A673 (cell line): ENCODE results near the gene BTG1. TPM values are rescaled to one million over a fixed set of nuclear protein-coding genes. Genes with fewer than 3 reads are reported as not detected.
A peak's percentile ranks its signal among the peaks of the same experiment; 100 is the strongest.

Experiments used
- BruUV-seq: library from RNA; stranded (reverse); fragments of 400-500 nt; replicated peaks from 2 replicates; lab custom pipeline; 2021; lab: Mats Ljungman, UMichigan
- CTCF ChIA-PET: fragments of 300-600 bp; sonication (Branson Sonifier 250); formaldehyde crosslinking; loops from one replicate; lab custom pipeline; 2022; ENCODE audit warnings: antibody characterized with exemption; lab: Charles Lee
- POLR2A ChIA-PET: fragments of 300-600 bp; sonication (Branson Sonifier 250); formaldehyde crosslinking; loops from one replicate; lab custom pipeline; 2022; ENCODE audit warnings: antibody characterized with exemption; ENCODE audit not compliant: low non-redundant PET; lab: Charles Lee
- DNase-seq: peaks from one replicate; pipeline ENCODE4 v3.0.0-alpha.2; 2015; ENCODE audit warnings: low spot score
- H3K27ac ChIP-seq: fragments of 200-600 bp; sonication (generic); 2 replicates; pipeline ENCODE4 v1.5.1; 2016; ENCODE audit warnings: mixed run types, low read depth, mild to moderate bottlenecking, mixed read lengths, antibody characterized with exemption, low read length; ENCODE audit not compliant: poor library complexity, severe bottlenecking
- H3K27me3 ChIP-seq: fragments of 200-600 bp; sonication (generic); replicated peaks from 2 replicates; pipeline ENCODE4 v1.6.1; 2017; ENCODE audit warnings: mixed run types, low read depth, mild to moderate bottlenecking, mixed read lengths, antibody characterized with exemption, low read length; ENCODE audit not compliant: insufficient read depth, poor library complexity
- H3K36me3 ChIP-seq: fragments of 200-600 bp; sonication (generic); 2 replicates; pipeline ENCODE4 v1.6.1; 2016; ENCODE audit warnings: mixed run types, mild to moderate bottlenecking, mixed read lengths, antibody characterized with exemption, low read length; ENCODE audit not compliant: insufficient read depth, poor library complexity, severe bottlenecking
- H3K4me1 ChIP-seq: fragments of 200-600 bp; sonication (generic); 2 replicates; pipeline ENCODE4 v1.6.1; 2017; ENCODE audit warnings: mixed run types, mild to moderate bottlenecking, mixed read lengths, antibody characterized with exemption, low read length; ENCODE audit not compliant: insufficient read depth, poor library complexity, severe bottlenecking
- H3K4me3 ChIP-seq: fragments of 200-600 bp; sonication (generic); 2 replicates; pipeline ENCODE4 v1.5.1; 2016; ENCODE audit warnings: low read depth, mixed run types, mild to moderate bottlenecking, mixed read lengths, low read length; ENCODE audit not compliant: poor library complexity, severe bottlenecking
- H3K9me3 ChIP-seq: fragments of 200-600 bp; sonication (generic); 2 replicates; pipeline ENCODE4 v1.6.1; 2016; ENCODE audit warnings: mixed run types, low read depth, mild to moderate bottlenecking, mixed read lengths, antibody characterized with exemption, low read length; ENCODE audit not compliant: poor library complexity, severe bottlenecking
- CTCF ChIP-seq: fragments of 300-800, 200-600 bp; sonication (generic); conservative IDR thresholded peaks from 2 replicates; pipeline ENCODE4 v1.5.1; 2017; ENCODE audit warnings: low read depth, mild to moderate bottlenecking, antibody characterized with exemption, low read length, moderate library complexity, mixed read lengths
- EZH2 ChIP-seq: fragments of 200-600 bp; sonication (generic); IDR thresholded peaks from 2 replicates; pipeline ENCODE4 v1.6.1; 2017; ENCODE audit warnings: borderline replicate concordance, low read depth, mild to moderate bottlenecking, mixed read lengths, antibody characterized with exemption, low read length; ENCODE audit not compliant: poor library complexity, severe bottlenecking
- intact Hi-C: fragments of 100-400 bp; cut with micrococcal nuclease; formaldehyde crosslinking; loops from one replicate; pipeline ENCODE4 v1.10.0; 2022; ENCODE audit not compliant: unreplicated experiment
- total RNA-seq: library from RNA; stranded (reverse); gene quantifications from 2 replicates; pipeline ENCODE4 v1.2.3, GENCODE V29; 2021

BTG1 gene
- total RNA-seq, 1 experiment from 2014 or later, result 18.0 TPM

- no TSS peak for BruUV-seq
- ChIA-PET POLR2A (interaction anchor here (0.6 to 1.2 kb wide), 6 partner anchors 10 to 334 kb away, joined by 3 to 19 read pairs (median 6); no protein-coding TSS in a partner anchor), CTCF (interaction anchor here (0.7 to 1.0 kb wide), 2 partner anchors 10 to 764 kb away, joined by 3 to 5 read pairs; no protein-coding TSS in a partner anchor)
- TF ChIP-seq CTCF, result no peak
- no peak for TF ChIP-seq EZH2
- Histone ChIP-seq H3K4me1 (peaks cover 28% of the 10 kb centered on the region), H3K27me3 (no peaks in the 10 kb centered on the region), H3K4me3 (peak overlapping the region; percentile 96), H3K36me3 (peaks cover 23% of the 10 kb centered on the region), H3K9me3 (no peaks in the 10 kb centered on the region), H3K27ac (peak overlapping the region; percentile 74)
- intact Hi-C loops, result loop anchor here (2.0 kb wide), 2 partner anchors 62 to 424 kb away; no protein-coding TSS in a partner anchor
- no peak for DNase-seq
These were observed 1.0 kb upstream of the BTG1 start for GRCh38 chr12:92146497-92147224.

- peak overlapping the region; percentile 93 for H3K27ac ChIP-seq
- H3K27me3 ChIP-seq, result no peaks in the 10 kb centered on the region
- ChIA-PET POLR2A (interaction anchor here (0.7 to 1.5 kb wide), 5 partner anchors 9 to 763 kb away, joined by 3 to 6 read pairs (median 3); no protein-coding TSS in a partner anchor), CTCF (interaction anchor here (0.9 to 1.0 kb wide), 2 partner anchors 8 to 334 kb away, joined by 4 to 5 read pairs; no protein-coding TSS in a partner anchor)
- DNase-seq, result no peak
- BruUV-seq, result no TSS peak
- intact Hi-C loops, result loop anchor here (2.0 kb wide), 1 partner anchor 569 kb away; no protein-coding TSS in a partner anchor
- peak overlapping the region; percentile 96 for H3K4me3 ChIP-seq
- no peak for TF ChIP-seq EZH2
- peak; percentile 4; the same call in 1 of the 2 replicates for TF ChIP-seq CTCF
- no peaks in the 10 kb centered on the region for H3K9me3 ChIP-seq
- H3K36me3 ChIP-seq, result peaks cover 33% of the 10 kb centered on the region
- peaks cover 35% of the 10 kb centered on the region for H3K4me1 ChIP-seq
These were observed 240 bp downstream of the BTG1 start for GRCh38 chr12:92145481-92145730.

- ChIA-PET POLR2A (interaction anchor here (0.7 to 1.5 kb wide), 3 partner anchors 8 to 763 kb away, joined by 3 to 6 read pairs (median 4); no protein-coding TSS in a partner anchor), CTCF (interaction anchor here (0.8 to 0.9 kb wide), 2 partner anchors 263 to 333 kb away, joined by 3 to 4 read pairs; no protein-coding TSS in a partner anchor)
- Histone ChIP-seq H3K27ac (peak overlapping the region; percentile 93), H3K36me3 (peaks cover 33% of the 10 kb centered on the region), H3K4me3 (peak overlapping the region; percentile 96), H3K9me3 (no peaks in the 10 kb centered on the region), H3K27me3 (no peaks in the 10 kb centered on the region), H3K4me1 (peaks cover 37% of the 10 kb centered on the region)
- intact Hi-C loops, result loop anchor here (2.0 to 5.0 kb wide), 4 partner anchors 113 to 763 kb away; no protein-coding TSS in a partner anchor
- BruUV-seq, result no TSS peak
- TF ChIP-seq EZH2 (no peak), CTCF (peak; percentile 17; the same call in 1 of the 2 replicates)
- DNase-seq, result peak; percentile 57
These were observed 790 bp downstream of the BTG1 start for GRCh38 chr12:92144631-92145480.
